Measurements from ENCODE around the gene SEC22B.
"Not testable (repeated sequence)": the region's sequence is repeated elsewhere in the genome, so short reads cannot be mapped to it uniquely, and the experiment has no call there.

The SEC22B gene

DNA sequence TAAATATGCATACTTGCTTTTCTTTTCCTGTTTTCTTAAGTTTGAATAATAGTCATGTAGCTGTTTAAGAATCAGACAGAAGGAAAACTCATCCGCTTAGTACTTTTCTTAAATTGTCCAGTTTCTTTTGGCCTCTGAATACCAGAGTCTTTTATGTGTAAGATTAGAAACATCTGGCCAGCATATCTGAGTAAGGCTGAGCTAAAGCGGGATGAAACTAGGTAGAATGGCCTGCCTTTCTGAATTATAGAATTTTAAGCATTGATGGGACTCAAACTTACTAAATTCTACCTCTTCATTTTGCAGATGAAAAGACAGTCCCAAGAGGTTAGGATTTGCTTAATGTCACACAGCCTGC is 43.9 kb downstream of the SEC22B start:
- H3K9me3 Mint-ChIP-seq; H3K4me3 Mint-ChIP-seq; H3K4me1 Mint-ChIP-seq; H3K27ac Mint-ChIP-seq; ATAC-seq; H3K36me3 Mint-ChIP-seq; DNase-seq (ENCODE audit: low spot score in 2 of 2): not testable (repeated sequence)

DNA sequence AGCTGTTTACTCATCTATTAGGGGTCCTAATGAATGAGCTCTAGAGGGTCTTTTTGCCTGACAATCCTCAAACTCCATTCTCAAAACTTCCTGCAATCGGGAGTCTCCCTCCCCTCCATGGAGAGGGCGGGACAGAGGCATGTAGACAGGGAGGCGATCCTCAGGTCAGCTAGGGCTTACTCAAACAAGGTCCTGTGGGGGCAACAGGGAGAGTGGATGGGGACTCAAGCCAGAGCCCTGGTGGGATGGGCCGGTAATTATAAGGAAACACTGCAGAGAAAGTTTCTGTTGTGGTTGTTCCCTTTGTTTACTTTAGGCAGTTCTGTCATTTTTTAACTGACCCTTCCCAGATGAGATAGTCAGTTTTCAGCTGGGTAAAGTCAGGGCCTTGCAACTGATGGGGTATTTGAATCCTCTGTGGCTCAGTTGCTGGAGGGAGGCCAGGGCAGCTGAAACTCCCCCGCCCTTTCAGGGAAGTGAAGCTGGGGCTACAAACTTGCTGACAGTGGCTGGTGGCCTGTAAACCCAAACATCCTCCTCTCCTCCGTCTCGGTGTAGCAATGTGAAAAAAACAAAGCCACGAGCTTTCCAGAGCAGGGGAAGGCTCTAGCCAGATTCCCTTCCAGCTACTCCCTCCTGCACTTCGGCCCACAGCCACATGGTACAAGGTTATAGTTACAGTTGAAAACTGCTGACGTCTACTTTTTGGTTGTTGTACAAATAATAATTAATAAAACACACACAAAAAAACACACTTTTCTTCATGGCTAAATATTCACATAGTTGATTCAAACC is 44.5 kb downstream of the SEC22B start:
- not testable (repeated sequence) for H3K9me3 Mint-ChIP-seq; H3K27ac Mint-ChIP-seq; DNase-seq (ENCODE audit: low spot score in 2 of 2); H3K36me3 Mint-ChIP-seq; H3K4me1 Mint-ChIP-seq; H3K4me3 Mint-ChIP-seq
- peak; percentile 79 for ATAC-seq

DNA sequence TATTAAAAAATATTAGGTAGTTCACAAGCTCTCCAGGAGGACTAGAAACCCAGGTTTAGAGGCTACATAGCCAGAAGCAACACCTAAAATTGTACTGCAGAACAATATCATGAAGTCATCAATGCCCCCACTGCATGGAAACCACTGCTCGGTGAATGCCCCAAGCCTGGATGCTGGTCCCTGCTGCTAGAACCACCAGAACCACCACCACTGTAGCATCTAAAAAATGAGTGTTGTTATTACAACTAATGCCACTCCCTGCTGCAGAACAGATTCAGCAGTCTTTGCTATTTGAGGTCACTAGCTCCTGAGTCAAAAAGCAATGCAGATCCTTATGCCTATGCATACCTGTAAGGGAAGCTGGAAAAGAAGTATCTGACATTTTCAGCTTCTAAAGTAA is 48.4 kb downstream of the SEC22B start:
- H3K9me3 Mint-ChIP-seq; H3K4me3 Mint-ChIP-seq; H3K36me3 Mint-ChIP-seq; H3K4me1 Mint-ChIP-seq; H3K27ac Mint-ChIP-seq; DNase-seq (ENCODE audit: low spot score in 2 of 2); ATAC-seq: not testable (repeated sequence)

DNA sequence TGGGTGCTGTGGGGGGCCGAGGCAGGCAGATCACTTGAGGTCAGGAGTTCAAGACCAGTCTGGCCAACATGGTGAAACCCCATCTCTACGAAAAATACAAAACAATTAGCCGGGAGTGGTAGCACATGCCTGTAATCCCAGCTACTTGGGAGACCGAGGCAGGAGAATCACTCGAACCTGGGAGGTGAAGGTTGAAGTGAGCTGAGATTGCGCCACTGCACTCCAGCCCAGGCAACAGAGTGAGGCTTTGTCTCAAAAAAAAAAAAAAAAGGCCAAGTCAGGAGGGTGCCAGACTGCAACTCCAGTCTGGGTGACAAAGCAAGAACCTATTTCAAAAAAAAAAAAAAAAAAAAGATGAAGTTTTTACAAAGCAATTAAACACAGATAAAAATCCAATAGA is 50.1 kb downstream of the SEC22B start:
- not testable (repeated sequence) for DNase-seq (ENCODE audit: low spot score in 2 of 2); H3K9me3 Mint-ChIP-seq; ATAC-seq; H3K27ac Mint-ChIP-seq; H3K4me3 Mint-ChIP-seq; H3K36me3 Mint-ChIP-seq
- peaks cover 21% of the 10 kb centered on the region for H3K4me1 Mint-ChIP-seq

DNA sequence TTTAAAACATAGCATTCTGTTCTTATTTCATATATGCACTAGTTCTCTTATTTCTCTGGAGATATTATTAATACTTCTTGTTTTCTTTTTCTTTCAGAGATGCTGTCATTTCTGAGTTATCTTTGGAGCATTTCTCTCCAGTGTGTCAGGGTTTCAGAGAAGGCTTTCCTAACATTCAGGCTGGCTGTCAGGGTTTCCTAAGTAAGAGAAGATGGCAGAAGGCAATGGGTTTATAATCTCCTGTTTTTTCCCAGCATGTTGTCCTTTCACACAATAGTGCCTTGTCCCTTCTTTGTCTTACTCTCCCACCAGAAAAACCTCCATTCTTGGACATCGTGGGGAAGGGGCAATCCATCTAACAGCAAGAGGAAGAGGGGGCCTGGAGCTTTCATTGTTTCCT is 51.7 kb downstream of the SEC22B start:
- peaks cover 21% of the 10 kb centered on the region for H3K4me1 Mint-ChIP-seq
- not testable (repeated sequence) for H3K36me3 Mint-ChIP-seq; ATAC-seq; H3K9me3 Mint-ChIP-seq; H3K27ac Mint-ChIP-seq; H3K4me3 Mint-ChIP-seq; DNase-seq (ENCODE audit: low spot score in 2 of 2)

DNA sequence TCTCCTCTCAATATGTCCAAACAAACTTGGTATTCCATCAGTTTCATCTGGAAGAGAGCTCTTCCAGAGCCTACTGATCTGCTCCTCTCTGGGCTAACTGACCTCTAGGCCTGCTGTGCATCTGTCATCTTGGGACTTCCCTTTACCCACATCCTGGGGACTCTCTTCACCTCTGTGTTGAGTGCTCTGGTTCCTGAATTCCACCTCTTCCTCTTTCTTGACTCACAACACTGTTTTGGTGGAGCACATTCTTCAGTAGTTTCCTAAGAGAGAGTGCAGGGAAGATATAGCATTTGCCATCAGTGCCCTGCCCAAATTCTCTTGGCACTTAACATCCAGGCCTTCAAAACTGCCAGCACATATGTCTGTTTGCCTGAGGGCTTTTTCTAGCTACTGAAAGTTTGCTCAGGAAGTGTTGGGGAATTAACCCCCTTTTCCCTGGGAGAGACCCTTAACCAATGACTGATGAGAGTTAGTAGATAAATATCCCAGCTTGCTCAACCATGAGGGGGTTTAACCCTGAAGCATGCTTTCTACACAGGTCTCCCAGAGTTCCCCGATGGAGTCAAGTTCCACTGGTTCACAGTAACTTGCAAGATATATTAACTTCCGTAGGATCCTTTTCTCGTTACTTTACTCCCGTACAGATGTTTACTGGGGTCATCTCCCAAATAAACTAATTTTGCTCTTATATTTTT is 52.4 kb downstream of the SEC22B start:
- H3K27ac Mint-ChIP-seq; H3K4me3 Mint-ChIP-seq; H3K36me3 Mint-ChIP-seq; DNase-seq (ENCODE audit: low spot score in 2 of 2); H3K9me3 Mint-ChIP-seq: not testable (repeated sequence)
- H3K4me1 Mint-ChIP-seq: peaks cover 21% of the 10 kb centered on the region
- peak; percentile 77 for ATAC-seq

DNA sequence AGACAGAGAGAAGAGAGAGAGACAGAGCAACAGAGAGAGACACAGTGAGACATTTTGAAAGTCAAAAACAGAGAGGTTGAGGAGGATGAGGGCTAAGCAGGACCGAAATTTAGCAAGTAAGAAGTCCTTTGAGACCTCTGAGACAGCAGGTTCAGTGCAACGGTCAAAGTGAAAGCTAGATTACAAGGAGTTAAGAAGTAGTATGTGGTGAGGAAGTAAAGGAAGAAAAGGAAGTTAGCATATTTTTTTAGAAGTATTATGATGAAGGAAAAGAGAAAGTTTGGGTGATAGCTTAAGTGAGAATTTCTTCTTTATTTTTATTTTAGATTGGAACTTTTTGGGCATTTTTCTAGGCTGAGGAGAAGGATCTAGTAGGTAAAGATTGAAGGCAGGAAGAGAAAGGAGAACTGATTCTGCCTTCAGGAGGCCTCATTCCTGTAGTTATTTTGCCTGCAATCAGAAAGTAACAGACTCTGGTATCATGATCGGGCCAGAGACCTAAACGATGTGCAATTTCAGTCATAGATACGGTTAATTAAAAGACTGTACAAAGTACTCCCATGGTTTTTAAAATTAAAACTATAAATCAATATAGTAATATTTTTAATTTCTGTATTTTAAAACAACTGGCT is 53.9 kb downstream of the SEC22B start:
- peak; percentile 94 for ATAC-seq
- H3K36me3 Mint-ChIP-seq; H3K9me3 Mint-ChIP-seq; DNase-seq (ENCODE audit: low spot score in 2 of 2): not testable (repeated sequence)
- Mint-ChIP-seq H3K4me3 (peak overlapping the region; percentile 42), H3K27ac (peak overlapping the region; percentile 75), H3K4me1 (peaks cover 21% of the 10 kb centered on the region)

DNA sequence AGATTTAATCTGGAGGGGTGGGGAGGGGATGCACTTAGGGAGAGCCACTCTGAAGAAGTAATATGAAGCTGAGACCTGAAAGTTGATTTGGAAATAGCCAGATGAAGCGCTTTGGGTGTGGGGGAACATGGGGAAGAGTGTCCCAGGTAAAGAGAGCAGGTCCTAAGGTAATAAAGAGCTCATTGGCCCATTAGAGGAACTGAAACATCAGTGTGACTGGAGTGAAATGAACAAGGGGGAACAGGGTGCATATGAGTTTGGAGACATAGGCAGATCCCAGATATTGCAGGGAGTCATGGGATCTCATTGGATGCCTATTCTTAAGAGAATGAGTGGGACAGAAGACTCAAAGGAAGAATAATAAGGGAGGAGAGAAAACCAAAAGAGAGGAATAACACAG is 54.5 kb downstream of the SEC22B start:
- H3K27ac Mint-ChIP-seq: peak overlapping the region; percentile 75

DNA sequence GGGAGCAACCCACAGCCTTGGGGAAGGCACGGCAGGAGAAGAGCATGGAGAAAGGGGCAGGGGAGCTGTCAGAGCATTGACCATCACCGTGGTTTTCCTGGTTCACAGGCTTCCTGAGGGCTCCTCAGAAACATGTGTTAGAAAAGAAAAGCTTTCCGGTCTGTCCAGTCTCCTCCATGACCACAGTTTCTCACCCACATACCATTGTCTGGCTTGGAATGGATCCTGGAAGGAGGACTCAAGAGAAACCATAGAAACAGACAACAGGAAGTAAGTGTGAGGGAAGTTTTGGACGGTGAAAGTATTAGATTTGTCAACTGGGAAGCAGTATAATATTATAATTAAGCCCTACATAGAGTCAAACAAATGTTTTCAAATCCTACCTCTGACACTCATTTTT is 55.8 kb downstream of the SEC22B start:
- H3K9me3 Mint-ChIP-seq, H3K27ac Mint-ChIP-seq, ATAC-seq: not testable (repeated sequence)

More for the DNA sequence above, 54.5 kb downstream of the SEC22B start:
- H3K9me3 Mint-ChIP-seq; H3K36me3 Mint-ChIP-seq; DNase-seq (ENCODE audit: low spot score in 2 of 2): not testable (repeated sequence)
- ATAC-seq: peak; percentile 5
- H3K4me3 Mint-ChIP-seq: peak overlapping the region; percentile 42
- H3K4me1 Mint-ChIP-seq: peaks cover 21% of the 10 kb centered on the region

DNA sequence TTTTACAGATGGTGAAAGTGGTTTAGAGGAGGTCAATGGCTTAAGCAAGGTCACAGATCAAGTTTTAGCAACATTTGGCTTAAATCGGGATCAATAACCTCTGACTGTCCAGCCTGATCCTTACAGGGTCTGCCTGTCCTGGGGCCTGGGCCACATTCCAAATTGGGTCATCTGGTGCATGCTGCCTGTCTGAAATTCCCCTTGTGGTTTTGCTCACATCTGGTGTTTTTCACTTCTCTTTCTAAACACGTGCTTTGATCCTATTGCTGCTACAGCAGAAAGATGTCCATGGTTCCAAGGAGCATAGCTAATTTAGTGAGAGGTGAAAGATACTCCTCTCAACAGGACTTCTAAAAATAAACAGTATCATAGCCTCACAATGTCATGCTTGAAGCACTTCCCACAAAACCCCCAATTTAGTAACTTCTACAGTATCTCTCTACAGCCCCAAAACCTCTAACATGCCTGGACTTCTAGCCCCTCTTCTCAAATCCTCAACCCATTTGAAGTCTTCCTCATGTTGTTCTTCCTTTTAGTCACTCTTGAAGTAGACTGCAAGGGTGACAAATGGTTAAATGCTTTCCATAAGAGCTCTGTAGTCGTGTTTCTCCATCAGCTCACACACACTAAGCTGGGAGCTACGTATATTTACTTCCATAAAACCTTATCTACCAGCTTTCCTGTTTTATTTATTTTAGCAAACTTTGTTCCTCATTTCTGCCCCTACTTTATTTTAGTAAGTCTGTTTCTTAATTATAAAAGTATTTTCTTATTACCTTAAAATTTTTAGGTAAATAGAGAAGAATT is 58.7 kb downstream of the SEC22B start:
- not testable (repeated sequence) for H3K4me3 Mint-ChIP-seq, H3K27ac Mint-ChIP-seq

More for the DNA sequence above, 55.8 kb downstream of the SEC22B start:
- DNase-seq (ENCODE audit: low spot score in 2 of 2); H3K4me3 Mint-ChIP-seq; H3K36me3 Mint-ChIP-seq: not testable (repeated sequence)
- H3K4me1 Mint-ChIP-seq: peaks cover 21% of the 10 kb centered on the region

DNA sequence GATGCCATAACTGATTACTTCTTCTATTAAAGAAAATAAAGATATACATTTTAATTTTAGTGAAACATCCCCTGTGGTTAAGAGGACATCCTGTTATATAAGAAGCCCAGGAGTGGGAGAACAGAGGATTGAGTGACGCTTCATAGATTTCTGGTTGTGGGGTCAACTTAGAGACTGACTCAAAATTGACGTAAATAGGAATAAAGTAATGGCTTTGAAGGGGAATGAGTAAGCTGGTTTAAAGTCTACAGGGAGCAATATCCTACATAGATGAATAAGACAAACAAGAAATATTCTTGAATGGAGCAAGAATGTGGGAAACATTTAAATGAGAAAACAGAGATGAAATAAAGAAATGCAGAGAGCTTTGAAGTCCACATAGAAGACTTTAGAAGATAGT is 60.2 kb downstream of the SEC22B start:
- not testable (repeated sequence) for H3K9me3 Mint-ChIP-seq; ATAC-seq; H3K4me3 Mint-ChIP-seq; H3K36me3 Mint-ChIP-seq; H3K27ac Mint-ChIP-seq; H3K4me1 Mint-ChIP-seq; DNase-seq (ENCODE audit: low spot score in 2 of 2)

More for the DNA sequence above, 58.7 kb downstream of the SEC22B start:
- ATAC-seq: peak; percentile 33
- not testable (repeated sequence) for H3K36me3 Mint-ChIP-seq; H3K9me3 Mint-ChIP-seq; DNase-seq (ENCODE audit: low spot score in 2 of 2)
- peaks cover 11% of the 10 kb centered on the region for H3K4me1 Mint-ChIP-seq

DNA sequence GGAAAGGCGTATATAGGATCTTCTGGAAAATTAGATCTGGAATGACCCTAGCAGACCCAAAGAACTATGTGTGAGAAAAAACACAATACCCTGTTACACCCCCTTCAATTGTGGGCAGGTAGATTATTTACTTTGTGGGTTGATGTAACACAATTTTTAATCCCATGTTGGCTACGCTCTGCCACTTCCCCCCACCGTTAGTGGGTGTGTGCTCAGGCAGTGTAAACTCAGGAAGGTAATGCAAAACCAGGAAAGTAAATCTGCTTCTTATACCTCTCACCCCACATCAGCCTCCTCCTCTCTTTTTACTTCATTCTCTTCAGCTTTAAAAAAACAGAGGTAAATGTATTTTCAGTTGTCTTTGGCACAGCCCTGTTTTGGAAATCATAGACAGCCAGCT is 63.2 kb downstream of the SEC22B start:
- H3K9me3 Mint-ChIP-seq; H3K4me1 Mint-ChIP-seq; ATAC-seq; DNase-seq (ENCODE audit: low spot score in 2 of 2); H3K36me3 Mint-ChIP-seq; H3K27ac Mint-ChIP-seq; H3K4me3 Mint-ChIP-seq: not testable (repeated sequence)

DNA sequence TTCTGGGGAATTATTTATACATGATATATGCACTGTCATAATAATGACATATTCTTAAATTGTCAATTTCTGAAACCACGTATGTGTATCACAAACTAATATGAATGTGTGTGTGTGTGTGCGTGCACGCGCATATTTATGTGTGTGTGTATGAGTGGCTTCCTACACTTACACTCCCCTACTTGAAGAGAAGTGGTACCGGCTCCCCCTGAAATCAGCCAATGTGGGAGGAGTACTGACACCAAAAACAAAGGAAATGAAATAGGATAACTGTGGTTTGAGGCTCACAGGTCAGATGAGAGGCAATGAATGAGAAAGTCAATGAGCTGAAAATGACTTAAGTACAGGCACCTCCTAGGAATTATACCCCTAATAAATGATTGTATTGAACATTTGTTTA is 64.1 kb downstream of the SEC22B start:
- H3K27ac Mint-ChIP-seq; ATAC-seq; H3K4me3 Mint-ChIP-seq; H3K36me3 Mint-ChIP-seq; H3K9me3 Mint-ChIP-seq; DNase-seq (ENCODE audit: low spot score in 2 of 2); H3K4me1 Mint-ChIP-seq: not testable (repeated sequence)

DNA sequence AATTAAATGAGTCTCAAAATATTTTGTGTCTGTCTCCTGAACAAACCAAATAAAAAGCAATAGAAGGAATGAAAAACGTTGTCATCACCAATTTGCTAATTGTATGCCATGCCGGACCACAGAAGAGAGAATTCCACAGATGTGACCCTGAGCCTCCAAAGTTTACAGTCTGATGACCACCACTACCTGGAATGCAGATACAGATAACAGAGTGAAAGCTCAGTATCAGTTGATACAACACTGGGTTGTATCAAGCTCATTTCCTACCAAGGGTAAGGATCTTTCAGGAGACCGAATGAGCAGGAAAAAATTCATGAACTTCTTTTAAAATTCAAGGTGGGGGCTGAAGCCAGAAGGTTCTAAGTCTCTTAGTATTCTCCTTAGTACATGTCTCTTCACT is 64.5 kb downstream of the SEC22B start:
- not testable (repeated sequence) for H3K4me3 Mint-ChIP-seq; DNase-seq (ENCODE audit: low spot score in 2 of 2); ATAC-seq; H3K36me3 Mint-ChIP-seq; H3K27ac Mint-ChIP-seq; H3K9me3 Mint-ChIP-seq; H3K4me1 Mint-ChIP-seq

DNA sequence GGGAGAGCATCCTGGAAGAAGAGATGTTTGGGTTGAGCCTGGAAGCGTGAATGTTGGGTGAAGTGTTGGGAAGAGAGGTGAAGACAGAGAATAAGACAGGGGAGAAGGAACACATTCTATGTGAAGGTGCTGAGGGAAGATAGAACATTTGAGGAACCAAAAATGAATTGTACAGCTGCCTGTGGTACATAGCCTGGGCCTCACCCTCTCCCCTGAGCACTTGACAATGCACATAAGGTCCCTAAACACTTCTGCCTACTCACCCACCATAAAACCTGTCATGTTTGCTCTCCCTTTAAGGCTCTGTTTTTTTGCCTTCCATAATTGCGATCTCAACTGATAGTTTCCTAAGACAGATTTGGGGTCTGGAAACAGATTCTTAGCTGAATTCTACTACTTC is 65.3 kb downstream of the SEC22B start:
- not testable (repeated sequence) for ATAC-seq; H3K9me3 Mint-ChIP-seq; H3K4me1 Mint-ChIP-seq; H3K27ac Mint-ChIP-seq; H3K4me3 Mint-ChIP-seq; DNase-seq (ENCODE audit: low spot score in 2 of 2); H3K36me3 Mint-ChIP-seq

All from stimulated activated effector memory CD8-positive, alpha-beta T cell treated with anti-CD3 and anti-CD28 coated beads, Interleukin-12 subunit alpha, Interleukin-12 subunit beta, amount 100 ng/mL, for 72 hours (primary cell).